Transverse colon (tissue), 4 donors: Measurements from ENCODE around the gene ADGRG4. TPM values are rescaled to one million over a fixed set of nuclear protein-coding genes. Genes with fewer than 3 reads are reported as not detected.

Experiments
- DNase-seq: peaks from one replicate; pipeline ENCODE4 v3.0.0-alpha.2; 2019
- H3K27ac ChIP-seq, 4 donors: fragments of 200-600 bp; sonication (generic); 2 replicates each; pipeline ENCODE4 v1.5.1; 2016 to 2018; ENCODE audit warnings: inconsistent platforms in 4 of 4
- H3K27me3 ChIP-seq: fragments of 200-600 bp; sonication (generic); 2 replicates; pipeline ENCODE4 v1.5.1; 2017; ENCODE audit warnings: inconsistent platforms
- H3K36me3 ChIP-seq, 4 donors: fragments of 200-600 bp; sonication (generic); 2 replicates each; pipeline ENCODE4 v1.5.1; 2017 to 2019; ENCODE audit warnings: inconsistent platforms in 4 of 4
- H3K4me1 ChIP-seq, 4 donors: fragments of 200-600 bp; sonication (generic); 2 replicates each; pipeline ENCODE4 v1.5.1; 2017 to 2020; ENCODE audit warnings: inconsistent platforms in 4 of 4
- H3K4me3 ChIP-seq, 4 donors: fragments of 200-600 bp; sonication (generic); 1 replicate in 1 of 4; 2 replicates in 3 of 4; pipeline versions ENCODE4 v1.5.1 to v1.6.1; 2017 to 2019; ENCODE audit warnings: inconsistent platforms in 4 of 4
- H3K9me3 ChIP-seq, 2 donors: fragments of 200-600 bp; sonication (generic); 2 replicates each; pipeline ENCODE4 v1.5.1; 2017 to 2019; ENCODE audit warnings: inconsistent platforms in 2 of 2
- EP300 ChIP-seq: sonication (generic); formaldehyde crosslinking; IDR thresholded peaks from one replicate; pipeline ENCODE4 v1.6.1; 2017; ENCODE audit warnings: antibody characterized with exemption, low read depth
- POLR2A ChIP-seq: fragments of 450-650 bp; IDR thresholded peaks from one replicate; pipeline ENCODE4 v1.6.1; 2016; ENCODE audit warnings: antibody characterized with exemption, mild to moderate bottlenecking, moderate library complexity
- POLR2AphosphoS5 ChIP-seq, 3 donors: sonication (generic); formaldehyde crosslinking; IDR thresholded peaks; one replicate each; pipeline ENCODE4 v1.6.1; 2016; ENCODE audit warnings: antibody characterized with exemption in 3 of 3
- WGBS, 2 donors: methylation state at CpG; one replicate each; pipeline ENCODE4 v1.1.5; 2018; ENCODE audit warnings: low coverage in 1 of 2; 5-methylcytosine and 5-hydroxymethylcytosine counted together
- in situ Hi-C, 4 donors: fragments of 200-750 bp; cut with MboI; loops; one replicate each; pipeline versions ENCODE4 v1.15.0 to v1.15.1; 2017; ENCODE audit warnings: low sequenced_read_pairs in 3 of 4, low pct_ligation_motif_present in 1 of 4, low pct_unique_long_range_greater_than_20kb in 1 of 4
- intact Hi-C: fragments of 100-400 bp; cut with DNase I; formaldehyde crosslinking; loops from one replicate; pipeline ENCODE4 v1.15.1; 2023; ENCODE audit warnings: low total_unique reads
- total RNA-seq, 4 donors: library from RNA; depleted of rRNA; stranded (reverse); fragments of >200 nt; gene quantifications; one replicate each; pipeline ENCODE4 v1.1.0, GENCODE V29; 2016
- TF ChIP-seq, protein P1 (sequence below), 5 experiments: fragments of 200-600 bp in 3 of 5; fragments of 450-650 bp in 2 of 5; sonication (generic) in 3 of 5; IDR thresholded peaks; 1 replicate in 2 of 5; 2 replicates in 3 of 5; pipeline ENCODE4 v1.5.1; 2016 to 2017; ENCODE audit warnings: antibody characterized with exemption in 5 of 5, inconsistent platforms in 3 of 5, mild to moderate bottlenecking in 2 of 5, moderate library complexity in 1 of 5

Gene ADGRG4
- total RNA-seq, 4 donors from 2014 or later: under 0.01 TPM; not detected in 3

DNA sequence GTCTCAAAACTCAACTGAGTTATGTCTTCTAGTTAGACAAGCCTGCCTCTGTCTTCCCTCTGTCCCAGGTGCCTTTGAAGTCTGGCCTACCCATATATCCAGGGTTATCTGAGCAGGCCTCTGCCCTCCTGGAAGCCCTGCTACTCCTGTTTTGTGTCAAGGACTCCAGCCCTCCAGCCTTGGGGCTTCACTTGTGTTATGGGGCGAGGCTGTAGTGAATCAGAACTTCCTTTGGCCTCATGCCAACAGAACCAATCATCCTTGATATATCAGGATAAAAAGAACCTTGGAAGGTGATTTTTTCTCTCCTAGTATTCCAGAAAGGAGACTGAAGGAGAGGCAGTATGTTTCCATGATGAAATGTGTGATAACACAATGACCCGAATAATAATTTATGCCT, 8.9 kb upstream of the ADGRG4 start:
- Histone ChIP-seq H3K27me3 (no peaks in the 10 kb centered on the region), H3K4me3 (no peak overlapping the region), H3K9me3 (no peaks in the 10 kb centered on the region), H3K4me1 (no peaks in the 10 kb centered on the region), H3K36me3 (no peaks in the 10 kb centered on the region), H3K27ac (no peak overlapping the region)
- intact Hi-C loops (no loop called here), in situ Hi-C loops (no loop called here)
- no peak for DNase-seq
- TF ChIP-seq, protein P1, sequence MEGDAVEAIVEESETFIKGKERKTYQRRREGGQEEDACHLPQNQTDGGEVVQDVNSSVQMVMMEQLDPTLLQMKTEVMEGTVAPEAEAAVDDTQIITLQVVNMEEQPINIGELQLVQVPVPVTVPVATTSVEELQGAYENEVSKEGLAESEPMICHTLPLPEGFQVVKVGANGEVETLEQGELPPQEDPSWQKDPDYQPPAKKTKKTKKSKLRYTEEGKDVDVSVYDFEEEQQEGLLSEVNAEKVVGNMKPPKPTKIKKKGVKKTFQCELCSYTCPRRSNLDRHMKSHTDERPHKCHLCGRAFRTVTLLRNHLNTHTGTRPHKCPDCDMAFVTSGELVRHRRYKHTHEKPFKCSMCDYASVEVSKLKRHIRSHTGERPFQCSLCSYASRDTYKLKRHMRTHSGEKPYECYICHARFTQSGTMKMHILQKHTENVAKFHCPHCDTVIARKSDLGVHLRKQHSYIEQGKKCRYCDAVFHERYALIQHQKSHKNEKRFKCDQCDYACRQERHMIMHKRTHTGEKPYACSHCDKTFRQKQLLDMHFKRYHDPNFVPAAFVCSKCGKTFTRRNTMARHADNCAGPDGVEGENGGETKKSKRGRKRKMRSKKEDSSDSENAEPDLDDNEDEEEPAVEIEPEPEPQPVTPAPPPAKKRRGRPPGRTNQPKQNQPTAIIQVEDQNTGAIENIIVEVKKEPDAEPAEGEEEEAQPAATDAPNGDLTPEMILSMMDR (IDR thresholded peaks at IDR 0.05): no peak
- TF ChIP-seq POLR2A (no peak), EP300 (no peak), POLR2AphosphoS5 (IDR thresholded peaks at IDR 0.05) (no peak)
- 77% methylated on average over 2 of the region's 2 CpGs; no CpG with 5 or more reads in 1 of the 2 donors for WGBS, 2 donors

DNA sequence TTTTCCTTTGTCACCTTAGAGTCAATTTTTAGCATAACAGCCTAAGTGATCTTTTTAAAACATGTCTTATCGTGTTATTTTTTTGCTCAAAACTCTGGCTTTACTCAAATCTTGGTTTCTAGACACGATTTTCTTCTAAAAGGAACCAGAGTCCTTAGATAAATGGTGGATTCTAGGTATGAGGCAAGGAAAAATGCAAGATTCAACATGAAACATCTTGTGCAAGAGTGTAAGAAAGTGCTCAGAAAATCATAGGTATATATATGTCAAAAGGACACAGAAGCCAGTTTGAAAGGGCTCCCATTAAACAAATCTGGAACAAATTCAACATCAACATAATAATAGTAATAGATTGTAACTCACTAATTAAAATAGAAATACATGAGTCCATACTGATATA, 8.1 kb upstream of the ADGRG4 start:
- no peaks in the 10 kb centered on the region for H3K9me3 ChIP-seq
- H3K4me1 ChIP-seq: no peaks in the 10 kb centered on the region
- no peak for TF ChIP-seq EP300
- no peaks in the 10 kb centered on the region for H3K27me3 ChIP-seq
- no peak overlapping the region for H3K4me3 ChIP-seq
- DNase-seq: no peak
- in situ Hi-C loops: no loop called here
- intact Hi-C loops: no loop called here
- WGBS, 2 donors: 63% methylated on average over 2 of the region's 2 CpGs; no CpG with 5 or more reads in 1 of the 2 donors
- H3K27ac ChIP-seq: no peak overlapping the region
- no peaks in the 10 kb centered on the region for H3K36me3 ChIP-seq

DNA sequence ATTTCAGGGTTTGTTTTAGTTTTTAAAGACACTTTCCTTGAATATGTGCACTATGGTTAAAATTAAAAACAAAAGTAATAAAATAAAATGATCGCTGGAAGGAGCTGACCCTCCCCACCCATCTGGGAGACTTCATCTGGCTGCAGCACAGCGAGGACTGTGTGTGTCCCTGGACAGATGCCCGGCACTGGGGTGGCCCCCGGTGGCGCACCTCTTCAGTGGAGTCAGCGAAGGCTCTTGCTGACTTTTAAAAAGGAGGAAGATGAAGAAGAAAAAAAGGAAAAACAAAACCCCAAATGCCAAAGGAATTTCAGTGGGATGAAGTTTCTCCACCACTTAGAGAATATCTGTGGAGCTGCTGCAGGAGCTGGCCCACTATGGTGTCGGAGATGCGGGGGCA, 5.4 kb upstream of the ADGRG4 start:
- in situ Hi-C loops (no loop called here), intact Hi-C loops (no loop called here)
- Histone ChIP-seq H3K27ac (no peak overlapping the region), H3K4me3 (no peak overlapping the region), H3K9me3 (no peaks in the 10 kb centered on the region), H3K36me3 (no peaks in the 10 kb centered on the region), H3K4me1 (no peaks in the 10 kb centered on the region), H3K27me3 (no peaks in the 10 kb centered on the region)
- 73% methylated on average over 8 of the region's 8 CpGs; no CpG with 5 or more reads in 1 of the 2 donors for WGBS, 2 donors
- no peak for TF ChIP-seq POLR2A
- TF ChIP-seq EP300: no peak
- TF ChIP-seq, protein P1 (IDR thresholded peaks at IDR 0.05): no peak
- TF ChIP-seq POLR2AphosphoS5 (IDR thresholded peaks at IDR 0.05): no peak
- DNase-seq: no peak

DNA sequence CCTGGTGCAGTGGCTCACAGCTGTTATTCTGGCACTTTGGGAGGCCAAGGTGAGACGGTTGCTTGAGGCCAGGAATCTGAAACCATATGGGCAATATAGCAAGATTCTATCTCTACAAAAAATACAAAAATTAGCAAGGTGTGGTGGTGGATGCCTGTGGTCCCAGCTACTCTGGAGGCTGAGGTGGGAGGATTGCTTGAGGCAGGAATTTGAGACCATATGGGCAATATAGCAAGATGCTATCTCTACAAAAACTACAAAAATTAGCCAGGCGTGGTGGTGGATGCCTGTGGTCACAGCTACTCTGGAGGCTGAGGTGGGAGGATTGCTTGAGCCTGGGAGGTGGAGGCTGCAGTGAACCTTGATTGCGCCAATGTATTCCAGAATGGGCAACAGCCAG, 2.3 kb downstream of the ADGRG4 start:
- Histone ChIP-seq H3K27ac (no peak overlapping the region), H3K36me3 (no peaks in the 10 kb centered on the region), H3K9me3 (no peaks in the 10 kb centered on the region), H3K27me3 (no peaks in the 10 kb centered on the region), H3K4me1 (no peaks in the 10 kb centered on the region), H3K4me3 (no peak overlapping the region)
- intact Hi-C loops: no loop called here
- in situ Hi-C loops: no loop called here
- WGBS, 2 donors: 78% methylated on average over 3 of the region's 3 CpGs; no CpG with 5 or more reads in 1 of the 2 donors
- no peak for DNase-seq
- TF ChIP-seq, protein P1 (IDR thresholded peaks at IDR 0.05): no peak
- TF ChIP-seq EP300 (no peak), POLR2A (no peak), POLR2AphosphoS5 (IDR thresholded peaks at IDR 0.05) (no peak)

DNA sequence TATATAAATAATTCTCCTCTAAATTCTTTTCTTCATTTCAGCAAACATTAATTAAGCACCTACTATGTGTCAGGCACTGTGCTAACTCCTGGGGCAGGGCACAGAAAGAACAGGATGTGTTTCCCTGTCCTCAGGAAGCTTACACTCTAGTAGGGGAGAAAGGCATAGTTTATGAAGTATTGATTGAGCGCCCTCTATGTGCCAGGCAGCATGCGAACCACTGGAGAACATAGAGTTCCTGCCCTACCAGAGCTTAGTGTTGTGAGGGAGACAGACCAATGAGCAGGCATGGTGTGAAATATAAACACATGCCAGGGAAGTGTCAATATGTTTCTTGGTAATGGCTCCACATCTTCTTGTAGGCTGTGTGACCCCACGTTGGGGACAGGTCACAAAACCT, 3.7 kb downstream of the ADGRG4 start:
- Histone ChIP-seq H3K4me3 (no peak overlapping the region), H3K9me3 (no peaks in the 10 kb centered on the region), H3K4me1 (no peaks in the 10 kb centered on the region), H3K36me3 (no peaks in the 10 kb centered on the region), H3K27me3 (no peaks in the 10 kb centered on the region), H3K27ac (no peak overlapping the region)
- 51% methylated on average over 3 of the region's 3 CpGs; no CpG with 5 or more reads in 1 of the 2 donors for WGBS, 2 donors
- TF ChIP-seq, protein P1 (IDR thresholded peaks at IDR 0.05): no peak
- TF ChIP-seq EP300: no peak
- TF ChIP-seq POLR2A: no peak
- in situ Hi-C loops (no loop called here), intact Hi-C loops (no loop called here)
- DNase-seq: no peak
